Hepatocyte (in vitro differentiated cells): ENCODE measurements around the gene GCGR. TPM values are rescaled to one million over a fixed set of nuclear protein-coding genes. Genes with fewer than 3 reads are reported as not detected.

Experiments
- DNase-seq: peaks from one replicate; pipeline ENCODE4 v3.0.0-alpha.2; 2016; ENCODE audit warnings: low spot score
- H2AFZ ChIP-seq: fragments of 200-600 bp; sonication (generic); 2 replicates; pipeline ENCODE4 v1.6.0; 2016; ENCODE audit warnings: antibody characterized with exemption, mild to moderate bottlenecking
- H3K27ac ChIP-seq: fragments of 200-600 bp; sonication (generic); 2 replicates; pipeline ENCODE4 v1.5.1; 2016; ENCODE audit warnings: mild to moderate bottlenecking
- H3K27me3 ChIP-seq: fragments of 200-600 bp; sonication (generic); 2 replicates; pipeline ENCODE4 v1.6.1; 2016
- H3K36me3 ChIP-seq: fragments of 200-600 bp; sonication (generic); replicated peaks from 2 replicates; pipeline ENCODE4 v1.5.1; 2016; ENCODE audit warnings: low read depth; ENCODE audit not compliant: insufficient read depth
- H3K4me1 ChIP-seq: fragments of 200-600 bp; sonication (generic); 2 replicates; pipeline ENCODE4 v1.5.1; 2016; ENCODE audit warnings: mild to moderate bottlenecking, moderate library complexity; ENCODE audit not compliant: insufficient read depth
- H3K4me2 ChIP-seq: fragments of 200-600 bp; sonication (generic); 2 replicates; pipeline ENCODE4 v1.6.0; 2016
- H3K4me3 ChIP-seq: fragments of 200-600 bp; sonication (generic); 2 replicates; pipeline ENCODE4 v1.5.1; 2016; ENCODE audit warnings: mild to moderate bottlenecking
- H3K79me2 ChIP-seq: fragments of 200-600 bp; sonication (generic); 2 replicates; pipeline ENCODE4 v1.6.0; 2017; ENCODE audit warnings: mild to moderate bottlenecking
- H3K9me2 ChIP-seq: fragments of 200-600 bp; sonication (generic); replicated peaks from 2 replicates; pipeline ENCODE4 v1.6.0; 2017; ENCODE audit warnings: mild to moderate bottlenecking; ENCODE audit not compliant: insufficient read depth
- H3K9me3 ChIP-seq: fragments of 200-600 bp; sonication (generic); 2 replicates; pipeline ENCODE4 v1.5.1; 2016; ENCODE audit warnings: low read depth, mild to moderate bottlenecking
- H4K20me1 ChIP-seq: fragments of 200-600 bp; sonication (generic); 2 replicates; pipeline ENCODE4 v1.6.0; 2016; ENCODE audit warnings: mild to moderate bottlenecking; ENCODE audit not compliant: insufficient read depth, poor library complexity, severe bottlenecking
- EZH2 ChIP-seq: fragments of 200-600 bp; sonication (generic); IDR thresholded peaks from 2 replicates; pipeline ENCODE4 v1.6.1; 2016; ENCODE audit warnings: antibody characterized with exemption, mild to moderate bottlenecking, borderline replicate concordance
- EZH2phosphoT487 ChIP-seq: fragments of 200-600 bp; sonication (generic); IDR thresholded peaks from one replicate; pipeline ENCODE4 v1.6.1; 2018; ENCODE audit warnings: antibody characterized with exemption, mild to moderate bottlenecking, low read depth, moderate library complexity; ENCODE audit not compliant: unreplicated experiment, severe bottlenecking
- WGBS: methylation state at CpG from one replicate; pipeline ENCODE4 v1.1.6; 2016; ENCODE audit warnings: low lambda C conversion rate; ENCODE audit errors: missing lambda C conversion rate; 5-methylcytosine and 5-hydroxymethylcytosine counted together
- polyA plus RNA-seq: library from polyadenylated mRNA; unstranded; fragments of >200 nt; fragmentation: Nextera tagmentation; extraction: Ambion mirVana; gene quantifications from 2 replicates; pipeline ENCODE4 v1.2.1, GENCODE V29; 2016
- total RNA-seq: library from RNA; depleted of rRNA; stranded (reverse); fragments of >200 nt; gene quantifications from 2 replicates; pipeline ENCODE4 v1.2.3, GENCODE V29; 2014
- TF ChIP-seq, protein P1 (sequence below): fragments of 200-600 bp; sonication (generic); IDR thresholded peaks from 2 replicates; pipeline ENCODE4 v1.5.1; 2016; ENCODE audit warnings: antibody characterized with exemption, mild to moderate bottlenecking; ENCODE audit not compliant: poor library complexity

Gene GCGR
- total and polyA plus RNA-seq, 2 experiments from 2014 or later = 2.9 to 3.8 TPM

DNA sequence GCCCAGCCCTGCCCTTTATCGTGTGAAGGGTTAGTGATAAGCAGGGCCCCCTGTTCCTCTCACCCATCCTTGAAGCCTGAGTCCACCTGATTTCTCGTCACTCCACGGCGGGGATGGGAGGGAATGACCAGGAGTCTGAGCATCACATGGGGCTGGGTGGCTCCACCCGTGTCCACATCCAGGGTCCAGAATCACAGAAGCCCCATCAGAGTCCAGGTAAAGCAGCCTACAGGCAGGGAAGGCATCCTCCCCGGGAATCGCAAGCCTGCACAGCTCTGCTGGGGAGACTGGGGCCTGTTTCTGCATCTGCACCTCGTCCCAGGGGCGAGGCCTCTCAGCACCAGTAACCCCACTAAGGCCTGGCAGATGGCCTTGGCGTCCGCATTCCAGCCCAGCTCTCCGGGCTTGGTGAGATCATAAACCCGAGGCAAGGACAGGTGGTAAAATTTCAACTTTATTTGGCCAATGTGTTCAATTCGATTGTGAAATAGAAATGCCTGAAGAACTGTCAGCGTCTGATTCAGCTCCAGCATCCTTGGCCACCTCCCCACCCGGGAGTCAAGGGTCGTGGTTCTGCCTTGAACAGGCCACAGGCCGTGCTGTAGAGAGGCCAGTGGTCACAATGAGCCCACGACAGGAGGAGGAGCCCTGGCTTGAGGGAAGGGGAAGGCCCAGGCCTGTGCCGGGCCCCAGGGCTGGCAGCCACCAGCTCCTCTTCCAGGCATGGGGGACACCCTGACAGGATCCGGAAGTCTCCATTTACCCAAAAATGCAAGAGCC lies 39.0 kb downstream of the GCGR start:
- no peak overlapping the region for H3K27ac ChIP-seq
- H3K4me3 ChIP-seq = no peak overlapping the region
- H2AFZ ChIP-seq = no peak overlapping the region
- H3K79me2 ChIP-seq = no peaks in the 10 kb centered on the region
- WGBS = 89% methylated on average over 21 of the region's 21 CpGs
- no peak for TF ChIP-seq EZH2phosphoT487
- no peak for TF ChIP-seq EZH2
- TF ChIP-seq, protein P1, sequence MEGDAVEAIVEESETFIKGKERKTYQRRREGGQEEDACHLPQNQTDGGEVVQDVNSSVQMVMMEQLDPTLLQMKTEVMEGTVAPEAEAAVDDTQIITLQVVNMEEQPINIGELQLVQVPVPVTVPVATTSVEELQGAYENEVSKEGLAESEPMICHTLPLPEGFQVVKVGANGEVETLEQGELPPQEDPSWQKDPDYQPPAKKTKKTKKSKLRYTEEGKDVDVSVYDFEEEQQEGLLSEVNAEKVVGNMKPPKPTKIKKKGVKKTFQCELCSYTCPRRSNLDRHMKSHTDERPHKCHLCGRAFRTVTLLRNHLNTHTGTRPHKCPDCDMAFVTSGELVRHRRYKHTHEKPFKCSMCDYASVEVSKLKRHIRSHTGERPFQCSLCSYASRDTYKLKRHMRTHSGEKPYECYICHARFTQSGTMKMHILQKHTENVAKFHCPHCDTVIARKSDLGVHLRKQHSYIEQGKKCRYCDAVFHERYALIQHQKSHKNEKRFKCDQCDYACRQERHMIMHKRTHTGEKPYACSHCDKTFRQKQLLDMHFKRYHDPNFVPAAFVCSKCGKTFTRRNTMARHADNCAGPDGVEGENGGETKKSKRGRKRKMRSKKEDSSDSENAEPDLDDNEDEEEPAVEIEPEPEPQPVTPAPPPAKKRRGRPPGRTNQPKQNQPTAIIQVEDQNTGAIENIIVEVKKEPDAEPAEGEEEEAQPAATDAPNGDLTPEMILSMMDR = no peak
- no peaks in the 10 kb centered on the region for H3K9me2 ChIP-seq
- no peaks in the 10 kb centered on the region for H4K20me1 ChIP-seq
- H3K36me3 ChIP-seq = no peaks in the 10 kb centered on the region
- H3K4me2 ChIP-seq = no peak overlapping the region
- no peak for DNase-seq
- H3K4me1 ChIP-seq = no peaks in the 10 kb centered on the region
- H3K9me3 ChIP-seq = no peaks in the 10 kb centered on the region
- H3K27me3 ChIP-seq = no peaks in the 10 kb centered on the region

DNA sequence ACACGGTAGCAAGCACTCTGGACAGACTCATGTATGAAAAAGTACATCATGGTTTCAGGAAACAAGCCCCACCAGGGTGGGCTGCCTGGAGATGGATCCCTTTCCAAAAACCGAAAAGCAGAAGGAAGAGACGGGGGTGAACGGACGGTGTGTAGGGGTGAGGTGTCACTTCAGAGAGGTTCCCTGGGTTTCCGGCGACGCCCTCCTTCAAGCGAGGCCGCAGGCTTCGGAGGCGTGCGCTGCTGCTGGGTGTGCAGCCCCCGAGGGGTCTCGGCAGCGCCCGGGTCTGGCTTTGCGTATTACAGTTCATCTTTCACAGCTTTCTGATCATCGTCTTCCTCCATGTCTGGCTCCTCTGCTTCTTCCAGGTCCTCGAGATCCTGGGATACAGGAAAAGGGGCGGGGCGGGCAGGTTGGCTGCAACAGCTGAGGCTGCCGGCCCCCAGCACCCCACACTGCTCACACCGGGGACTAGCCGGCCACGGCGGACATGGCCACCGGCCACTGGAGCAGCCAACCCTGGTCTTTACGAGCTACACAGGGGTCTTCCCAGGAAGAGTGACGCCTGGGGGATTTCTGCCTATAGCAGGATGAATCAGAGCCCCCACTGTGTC lies 39.9 kb downstream of the GCGR start:
- TF ChIP-seq EZH2phosphoT487 (no peak), EZH2 (no peak)
- TF ChIP-seq, protein P1 = no peak
- Histone ChIP-seq H3K4me1 (no peaks in the 10 kb centered on the region), H3K9me2 (no peaks in the 10 kb centered on the region), H3K79me2 (no peaks in the 10 kb centered on the region), H2AFZ (no peak overlapping the region), H3K9me3 (no peaks in the 10 kb centered on the region), H3K4me3 (no peak overlapping the region), H4K20me1 (no peaks in the 10 kb centered on the region), H3K36me3 (no peaks in the 10 kb centered on the region), H3K4me2 (no peak overlapping the region), H3K27ac (no peak overlapping the region), H3K27me3 (no peaks in the 10 kb centered on the region)
- 98% methylated on average over 30 of the region's 30 CpGs for WGBS
- no peak for DNase-seq

DNA sequence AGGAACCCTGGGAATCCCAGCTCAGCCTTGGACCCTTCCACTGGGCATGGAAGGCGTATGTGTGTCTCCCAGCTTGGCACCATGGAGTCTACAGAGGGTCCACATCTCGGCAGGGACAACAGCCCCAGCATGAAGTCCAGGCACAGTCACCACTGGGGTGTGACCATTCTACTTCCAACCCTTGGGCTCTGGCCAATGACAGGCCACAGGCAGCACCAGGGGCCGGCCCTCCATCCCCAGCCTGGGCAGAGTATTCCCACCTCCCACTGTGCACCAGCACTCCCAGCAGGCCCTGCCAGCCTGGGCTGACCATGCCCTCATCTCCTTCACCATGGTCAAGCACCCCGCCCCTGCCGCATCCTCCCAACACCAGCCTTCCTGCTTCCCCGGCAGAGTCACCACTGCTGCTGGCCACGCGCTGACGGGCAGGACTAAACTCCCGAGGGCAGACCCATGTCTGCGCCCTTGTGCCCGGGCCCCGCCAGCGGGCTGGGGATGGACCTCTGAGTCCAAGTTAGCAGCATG lies 40.4 kb downstream of the GCGR start:
- TF ChIP-seq, protein P1 = no peak
- no peak for TF ChIP-seq EZH2phosphoT487
- no peak for TF ChIP-seq EZH2
- H3K9me2 ChIP-seq = no peaks in the 10 kb centered on the region

More for the DNA sequence above, 40.4 kb downstream of the GCGR start:
- Histone ChIP-seq H3K36me3 (no peaks in the 10 kb centered on the region), H3K79me2 (no peaks in the 10 kb centered on the region), H3K9me3 (no peaks in the 10 kb centered on the region), H3K27ac (no peak overlapping the region), H2AFZ (no peak overlapping the region), H3K4me3 (no peak overlapping the region), H4K20me1 (no peaks in the 10 kb centered on the region), H3K4me2 (no peak overlapping the region), H3K27me3 (no peaks in the 10 kb centered on the region), H3K4me1 (no peaks in the 10 kb centered on the region)
- WGBS = 96% methylated on average over 14 of the region's 14 CpGs
- DNase-seq = no peak
